HG03520 (cell line): ENCODE data around the gene USP32.
"Not testable (repeated sequence)": the region's sequence is repeated elsewhere in the genome, so short reads cannot be mapped to it uniquely, and the experiment has no call there.

ENCODE experiments used
- ATAC-seq: cut with Tn5 transposase; IDR thresholded peaks from one replicate; pipeline ENCODE4 v1.9.1; 2021; ENCODE audit warnings: mild to moderate bottlenecking, moderate library complexity; ENCODE audit not compliant: unreplicated experiment

The USP32 gene

DNA sequence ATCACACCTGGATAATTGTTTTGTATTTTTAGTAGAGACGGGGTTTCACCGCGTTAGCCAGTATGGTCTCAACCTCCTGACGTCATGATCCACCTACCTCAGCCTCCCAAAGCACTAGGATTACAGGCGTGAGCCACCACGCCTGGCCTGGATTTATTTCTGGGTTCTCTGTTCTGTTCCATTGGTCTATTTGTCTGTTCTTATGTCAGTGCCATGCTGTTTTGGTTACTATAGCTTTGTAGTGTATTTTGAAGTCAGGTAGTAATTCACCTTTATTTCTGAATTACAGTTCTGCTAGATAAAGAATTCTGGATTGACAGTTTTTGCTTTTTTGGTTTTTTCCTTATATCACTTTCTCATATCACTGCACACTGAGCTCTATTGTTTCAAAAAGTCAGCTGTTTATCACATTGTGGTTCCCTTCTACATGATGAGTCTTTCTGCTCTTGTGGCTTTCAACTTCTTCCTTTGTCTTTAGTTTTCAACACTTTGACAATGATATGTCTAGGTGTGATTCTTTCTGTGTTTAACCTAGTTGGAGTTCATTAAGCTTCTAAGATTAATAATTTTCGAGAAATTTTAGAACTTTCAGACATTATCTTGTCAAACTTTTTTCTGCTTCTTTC, 144.0 kb downstream of the USP32 start:
- no peak for ATAC-seq

DNA sequence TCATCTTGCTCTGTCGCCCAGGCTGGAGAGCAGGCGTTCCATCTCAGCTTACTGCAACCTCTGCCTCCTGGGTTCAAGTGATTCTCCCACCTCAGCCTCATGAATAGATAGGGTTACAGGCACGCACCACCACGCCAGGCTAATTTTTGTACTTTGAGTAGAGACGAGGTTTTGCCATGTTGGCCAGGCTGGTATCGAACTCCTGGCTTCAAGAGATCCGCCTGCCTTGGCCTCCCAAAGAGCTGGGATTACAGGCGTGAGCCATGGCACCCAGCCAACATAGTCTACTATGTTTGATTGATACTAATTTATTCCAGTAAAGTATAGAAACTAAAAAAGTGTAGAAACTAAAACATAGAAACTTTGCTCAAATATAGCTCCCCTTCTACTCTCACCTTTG, 147.3 kb downstream of the USP32 start:
- no peak for ATAC-seq

DNA sequence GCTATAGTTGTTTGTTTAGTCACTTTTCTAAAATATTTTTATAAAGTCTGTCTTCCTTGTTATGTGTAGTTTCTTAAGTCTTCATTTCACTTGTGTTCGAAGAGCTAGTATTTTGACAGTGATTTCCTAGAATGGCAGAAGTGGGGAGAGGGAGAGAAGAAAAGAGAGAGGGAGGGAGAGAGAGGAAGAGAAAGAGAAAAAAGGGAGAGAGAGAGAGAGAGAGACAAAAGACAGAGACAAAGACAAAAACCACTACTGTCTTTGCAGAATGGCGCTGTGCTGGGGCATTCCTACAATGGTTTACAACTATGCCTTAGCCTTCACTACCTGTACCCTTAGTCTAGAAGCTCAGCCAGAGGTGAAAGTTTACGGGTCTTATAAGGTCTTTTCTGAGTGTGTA, 151.6 kb downstream of the USP32 start:
- no peak for ATAC-seq

DNA sequence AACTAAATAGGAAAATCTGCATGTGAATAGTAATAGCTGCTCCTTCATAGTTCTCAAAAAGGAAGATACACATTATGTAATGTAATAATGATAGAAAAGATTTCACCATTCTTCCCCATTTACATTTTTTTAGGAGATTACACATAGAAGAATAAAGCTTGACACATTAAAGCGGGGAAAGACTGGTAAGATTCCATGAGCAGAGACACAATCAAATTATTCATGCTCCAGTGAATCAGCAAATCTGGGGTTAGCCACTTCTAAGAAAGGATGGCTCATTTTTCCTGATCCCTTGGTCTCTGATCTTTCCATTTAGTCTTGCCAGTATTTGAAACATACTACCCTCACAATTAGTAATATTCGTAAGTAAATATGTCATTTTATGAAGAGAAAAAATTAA, 160.2 kb downstream of the USP32 start:
- no peak for ATAC-seq

DNA sequence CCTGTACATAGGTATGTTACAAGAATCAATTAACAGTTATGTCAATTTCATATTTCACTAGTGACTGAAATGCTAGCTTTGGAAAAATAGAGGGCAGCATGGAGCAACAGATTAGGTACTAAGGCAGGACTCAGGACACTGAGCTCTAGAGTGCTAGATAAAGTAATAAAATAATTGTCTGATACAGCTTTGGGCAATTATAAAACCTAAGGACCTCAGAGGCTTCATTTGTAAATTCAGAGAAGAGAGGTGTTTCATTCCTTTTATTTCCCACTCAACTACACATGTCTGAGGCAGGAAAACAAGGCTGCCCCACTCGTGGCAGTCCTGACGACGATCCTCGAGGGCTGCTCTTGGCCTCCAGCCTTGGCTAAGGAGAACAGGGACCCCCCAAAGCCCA, 160.7 kb downstream of the USP32 start:
- no peak for ATAC-seq

DNA sequence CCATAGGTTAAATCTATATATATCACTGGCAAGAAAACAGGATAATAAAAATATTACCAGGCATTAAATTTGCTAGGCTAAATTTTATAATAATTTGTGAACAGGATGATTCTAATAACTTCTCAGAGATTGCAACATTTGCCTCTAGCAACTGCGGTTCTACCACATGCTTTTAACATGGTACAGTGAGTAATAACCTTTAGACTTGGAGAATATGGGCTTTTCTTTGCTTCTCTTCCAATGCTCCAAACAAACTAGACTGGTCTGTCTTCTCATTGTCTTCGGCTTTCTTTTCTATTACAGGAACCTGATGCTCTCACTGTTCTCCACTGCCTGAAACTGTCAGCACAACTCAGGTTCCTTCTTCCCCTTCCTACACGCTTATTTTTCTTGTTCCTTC, 161.6 kb downstream of the USP32 start:
- ATAC-seq = no peak

DNA sequence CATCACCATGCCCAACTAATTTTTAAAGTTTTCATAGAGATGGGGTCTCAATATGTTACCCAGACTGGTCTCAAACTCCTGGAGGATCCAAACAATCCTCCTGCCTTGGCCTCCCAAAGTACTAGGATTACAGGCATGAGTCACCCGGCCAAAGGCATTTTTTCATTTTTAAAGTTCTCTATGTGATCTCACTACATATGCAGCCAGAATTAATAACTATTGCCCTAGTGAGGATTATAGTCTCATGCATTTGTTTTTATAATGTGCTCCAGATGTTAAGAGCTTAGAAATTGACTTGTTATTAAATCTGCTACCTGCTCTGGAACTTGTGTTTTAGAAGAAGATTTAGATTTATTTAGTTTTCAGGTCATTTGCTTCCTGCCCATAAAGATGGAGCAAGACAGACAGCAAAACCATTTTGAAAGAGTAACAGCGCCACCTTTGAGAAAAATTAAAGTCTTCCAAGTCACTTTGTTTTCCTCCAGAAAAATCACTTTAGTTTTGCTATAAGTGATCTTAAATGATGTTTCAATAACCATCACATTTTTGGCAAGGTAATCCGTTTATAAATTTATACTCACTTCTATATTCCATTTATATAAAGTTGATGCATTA, 162.6 kb downstream of the USP32 start:
- ATAC-seq = no peak

DNA sequence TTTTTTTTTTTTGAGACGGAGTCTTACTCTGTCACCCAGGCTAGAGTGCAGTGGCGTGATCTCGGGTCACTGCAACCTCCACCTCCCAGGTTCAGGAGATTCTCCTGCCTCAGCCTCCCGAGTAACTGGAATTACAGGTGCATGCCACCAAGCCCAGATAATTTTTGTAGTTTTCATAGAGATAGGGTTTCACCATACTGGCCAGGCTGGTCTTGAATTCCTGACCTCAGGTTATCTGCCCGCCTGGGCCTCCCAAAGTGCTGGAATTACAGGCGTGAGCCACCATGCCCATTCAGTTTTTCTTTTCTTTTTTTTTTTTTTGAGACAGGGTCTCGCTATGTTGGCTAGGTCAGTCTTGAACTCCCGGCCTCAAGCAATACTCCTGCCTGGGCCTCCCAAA, 164.7 kb downstream of the USP32 start:
- not testable (repeated sequence) for ATAC-seq

DNA sequence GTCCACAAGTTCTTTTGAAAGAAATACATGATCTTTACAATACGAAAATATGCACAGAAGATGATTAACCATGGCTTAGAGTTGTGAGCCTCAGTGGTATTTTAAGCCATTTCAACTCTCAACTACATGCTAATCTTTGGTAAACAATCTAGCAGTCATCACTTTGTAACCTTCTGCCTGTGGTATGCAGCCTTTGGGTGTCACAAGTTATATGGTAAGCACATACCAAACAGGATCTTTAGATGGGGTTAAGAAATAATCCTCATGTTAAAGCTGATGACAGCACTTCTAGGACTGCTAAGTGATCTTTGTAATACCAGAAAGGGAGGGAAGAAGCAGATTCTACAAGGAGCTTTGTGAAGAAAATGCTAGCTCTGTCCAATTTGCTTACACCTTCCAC, 167.9 kb downstream of the USP32 start:
- ATAC-seq = no peak

DNA sequence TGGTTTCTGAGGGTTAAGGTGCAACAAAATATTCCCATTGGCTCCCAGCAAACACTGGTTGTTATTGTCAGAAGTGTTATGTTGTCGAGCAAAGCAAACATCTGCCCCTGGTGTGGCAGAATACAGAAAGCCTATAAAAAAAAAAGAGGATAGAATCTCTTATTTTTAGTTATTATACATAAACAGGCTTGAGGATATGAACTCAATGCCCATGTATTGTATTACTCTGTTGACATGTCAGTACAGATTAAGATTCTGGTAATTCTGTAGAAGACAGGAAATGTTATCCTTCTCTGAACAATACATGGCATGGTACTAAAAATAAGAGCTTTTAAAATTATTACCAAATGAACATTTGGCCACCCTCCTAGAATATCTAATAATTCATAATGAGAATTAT, 168.5 kb downstream of the USP32 start:
- no peak for ATAC-seq

DNA sequence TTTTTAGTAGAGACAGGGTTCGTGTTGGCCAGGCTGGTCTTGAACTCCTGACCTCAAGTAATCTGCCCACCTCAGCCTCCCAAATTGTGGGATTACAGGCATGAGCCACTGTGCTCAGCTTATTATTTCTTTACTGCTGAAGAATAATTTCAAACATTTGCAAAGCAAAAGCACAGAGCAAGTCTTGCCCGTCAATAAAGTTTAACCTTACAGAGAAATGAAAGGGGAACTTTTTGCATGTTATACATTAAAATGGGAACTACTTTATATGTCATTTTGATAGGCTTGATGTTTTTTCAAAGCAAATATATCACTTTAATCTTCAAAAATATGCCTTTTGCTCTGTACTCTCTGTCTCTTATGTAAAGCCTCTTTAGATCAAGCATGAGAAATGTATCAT, 173.2 kb downstream of the USP32 start:
- ATAC-seq = not testable (repeated sequence)

DNA sequence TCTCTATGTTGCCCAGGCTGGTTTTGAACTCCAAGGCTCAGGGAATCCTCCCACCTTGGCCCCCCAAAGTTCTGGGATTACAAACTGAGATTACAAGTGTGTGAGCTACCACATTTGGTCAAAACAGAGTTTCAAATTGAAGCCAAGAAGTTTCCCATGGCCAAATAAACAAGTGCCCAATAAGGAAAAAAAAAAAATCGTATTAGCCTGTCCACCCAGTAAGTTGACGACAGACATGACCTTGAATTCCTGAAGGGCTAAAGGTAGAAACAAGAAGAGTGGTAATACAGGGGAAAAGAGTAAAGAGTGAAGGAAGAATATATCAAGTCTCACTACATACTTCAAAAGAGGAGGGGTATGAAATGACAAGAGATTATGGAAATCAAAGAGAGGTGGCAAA, 176.0 kb downstream of the USP32 start:
- not testable (repeated sequence) for ATAC-seq

DNA sequence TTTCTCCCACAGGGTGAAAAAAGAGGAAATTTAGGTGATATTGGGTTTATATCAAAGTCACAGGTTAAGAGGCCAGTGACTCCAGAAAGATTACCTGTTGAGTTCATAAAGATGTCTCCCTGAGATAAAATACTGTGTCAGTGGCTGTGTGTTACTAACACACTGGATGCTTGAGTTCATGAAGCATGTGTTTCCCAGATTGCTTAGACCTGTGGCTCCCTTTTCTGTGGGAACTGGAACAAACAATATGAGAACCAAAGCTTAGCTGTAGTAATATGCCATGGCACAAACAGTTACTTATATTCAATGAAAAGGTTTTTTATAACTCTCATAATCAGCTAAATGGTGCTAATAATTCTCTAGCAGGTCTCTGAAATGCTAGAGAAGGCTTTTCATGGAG, 180.7 kb downstream of the USP32 start:
- not testable (repeated sequence) for ATAC-seq

DNA sequence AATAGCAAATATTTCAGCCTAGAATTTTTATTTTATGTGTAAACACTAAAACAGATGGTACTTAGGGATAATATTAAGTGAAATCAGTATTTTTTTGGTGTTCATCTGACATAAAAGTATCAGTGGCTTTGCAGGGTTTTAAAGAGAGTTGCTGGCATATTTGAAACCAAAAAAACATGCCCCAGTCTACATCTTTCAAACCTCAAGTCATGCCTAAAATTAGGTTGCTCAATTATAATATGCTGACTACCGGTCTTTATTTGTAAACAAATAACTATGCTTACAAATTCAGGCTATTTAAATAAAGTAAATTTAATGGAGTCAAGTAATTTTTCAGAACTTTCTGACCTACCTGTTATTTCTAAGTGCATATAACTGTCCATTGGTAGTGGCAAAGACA, 183.6 kb downstream of the USP32 start:
- ATAC-seq = not testable (repeated sequence)

DNA sequence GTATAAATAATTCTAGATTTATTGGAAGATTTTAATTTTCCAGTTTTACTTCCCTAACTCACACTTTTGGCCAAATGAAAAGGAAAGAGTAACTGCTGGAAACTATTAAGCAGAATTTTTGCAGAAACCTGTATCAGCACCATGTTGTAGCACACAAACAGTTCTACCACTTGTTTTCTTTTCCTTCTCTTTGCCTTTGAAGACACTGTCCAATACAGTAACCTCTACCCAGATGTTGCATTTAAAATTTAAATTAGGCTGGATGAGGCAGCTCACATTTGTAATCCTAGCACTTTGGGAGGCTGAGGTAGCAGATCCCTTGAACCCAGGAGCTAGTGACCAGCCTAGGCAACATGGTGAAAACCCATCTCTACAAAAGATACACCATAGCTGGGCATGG, 186.2 kb downstream of the USP32 start:
- not testable (repeated sequence) for ATAC-seq

DNA sequence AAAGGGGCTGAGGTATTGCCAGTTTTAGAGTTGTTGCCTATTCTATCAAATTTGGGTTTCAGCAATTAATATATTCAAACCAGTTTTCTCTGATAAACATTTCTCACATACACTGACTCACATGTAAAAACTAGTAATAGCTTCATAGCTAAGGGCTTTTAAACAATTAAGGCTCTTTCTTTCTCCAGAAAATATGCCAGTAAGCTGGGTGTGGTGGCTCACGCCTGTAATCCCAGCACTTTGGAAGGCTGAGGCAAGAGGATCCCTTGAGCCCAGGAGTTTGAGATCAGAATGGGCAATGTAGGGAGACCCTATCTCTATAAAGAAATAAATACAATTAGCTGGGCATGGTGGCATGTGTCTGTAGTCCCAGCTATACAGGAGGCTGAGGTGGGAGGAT, 193.3 kb downstream of the USP32 start:
- not testable (repeated sequence) for ATAC-seq

DNA sequence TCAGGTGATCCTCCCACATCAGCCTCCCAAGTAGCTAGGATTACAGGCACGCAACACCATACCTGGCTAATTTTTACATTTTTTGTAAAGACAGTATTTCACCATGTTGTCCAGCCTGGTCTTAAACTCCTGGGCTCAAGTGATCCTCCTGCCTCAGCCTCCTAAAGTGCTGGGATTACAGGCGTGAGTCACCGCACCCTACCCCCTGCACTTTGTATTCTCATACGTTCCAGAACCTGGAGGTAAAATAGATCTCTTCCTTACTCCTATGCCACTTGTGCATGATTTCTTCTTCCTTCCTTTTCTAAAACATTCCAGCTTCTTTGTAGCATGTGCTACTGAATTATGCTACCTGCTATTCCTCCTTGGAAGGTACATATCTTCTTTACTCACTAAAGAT, 197.8 kb downstream of the USP32 start:
- not testable (repeated sequence) for ATAC-seq

DNA sequence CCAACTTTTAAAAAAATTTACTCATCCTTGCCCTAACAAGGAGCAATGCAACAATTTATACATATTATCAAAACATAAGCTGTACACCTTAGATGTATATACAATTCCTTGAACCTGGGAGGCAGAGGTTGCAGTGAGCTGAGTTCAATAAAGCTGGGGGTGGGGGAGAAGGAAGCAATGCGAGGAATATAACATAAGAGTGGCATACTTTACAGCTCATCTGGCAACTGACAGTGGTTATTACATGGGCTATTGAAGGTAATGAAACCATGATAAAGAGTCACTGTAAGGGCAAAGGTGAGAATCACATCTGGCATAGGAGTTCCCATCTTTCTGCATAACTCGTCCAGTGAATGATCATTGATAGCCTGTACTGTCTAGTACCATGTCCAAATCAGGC, 198.5 kb downstream of the USP32 start:
- no peak for ATAC-seq

DNA sequence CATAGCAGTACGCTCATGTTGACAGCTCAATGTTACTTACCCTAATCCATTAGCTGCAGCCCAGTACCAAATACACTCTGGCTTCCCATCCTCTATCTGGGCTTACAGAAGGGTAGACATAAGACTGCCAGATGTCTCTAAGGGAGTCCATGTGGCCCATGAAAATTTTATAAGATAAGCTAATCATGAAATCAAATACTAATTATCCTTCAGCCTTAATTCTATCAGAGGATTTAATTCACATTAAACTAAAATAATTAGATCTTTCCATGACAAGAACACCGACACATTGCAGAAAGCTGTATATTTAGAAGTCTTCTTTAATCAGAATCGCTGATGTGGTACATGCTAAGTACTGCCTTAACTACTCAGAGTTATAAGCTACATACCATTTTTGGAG, 198.9 kb downstream of the USP32 start:
- not testable (repeated sequence) for ATAC-seq

DNA sequence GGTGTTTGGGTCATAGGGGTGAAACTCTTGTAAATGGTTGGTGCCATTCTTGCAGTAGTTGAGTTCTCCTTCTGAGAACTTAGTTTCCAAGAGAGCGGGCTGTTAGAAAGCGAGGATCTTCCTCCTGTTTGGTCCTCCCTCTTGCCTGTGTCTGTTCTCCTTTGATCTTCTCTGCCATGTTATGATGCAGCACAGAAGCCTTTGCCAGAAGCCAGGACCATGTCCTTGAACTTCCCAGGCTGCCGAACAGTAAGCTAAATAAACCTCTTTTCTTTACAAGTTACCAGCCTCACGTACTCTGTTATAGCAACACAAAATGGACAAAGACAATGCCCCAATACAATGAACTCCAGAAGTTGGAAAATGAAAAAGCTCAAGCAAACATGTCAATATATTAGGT, 201.9 kb downstream of the USP32 start:
- ATAC-seq = not testable (repeated sequence)

DNA sequence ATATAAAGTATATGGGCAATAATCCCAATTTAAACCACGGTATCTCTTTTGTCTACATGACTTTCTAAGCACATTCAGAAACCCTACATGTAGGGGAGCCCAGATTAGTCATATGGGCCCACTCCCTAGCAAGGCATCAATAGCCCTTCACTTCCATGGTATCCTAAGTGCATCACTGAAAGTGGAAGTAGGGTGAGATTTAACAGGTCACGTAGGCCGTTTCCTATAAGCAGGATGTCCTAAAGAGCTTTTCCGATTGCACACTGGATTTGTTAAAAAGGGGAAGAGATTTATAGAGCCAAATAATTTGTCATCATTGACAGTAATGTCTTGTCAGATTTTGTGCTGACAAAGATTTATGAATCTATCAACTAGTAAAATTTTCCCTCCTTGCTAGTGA, 203.2 kb downstream of the USP32 start:
- no peak for ATAC-seq

DNA sequence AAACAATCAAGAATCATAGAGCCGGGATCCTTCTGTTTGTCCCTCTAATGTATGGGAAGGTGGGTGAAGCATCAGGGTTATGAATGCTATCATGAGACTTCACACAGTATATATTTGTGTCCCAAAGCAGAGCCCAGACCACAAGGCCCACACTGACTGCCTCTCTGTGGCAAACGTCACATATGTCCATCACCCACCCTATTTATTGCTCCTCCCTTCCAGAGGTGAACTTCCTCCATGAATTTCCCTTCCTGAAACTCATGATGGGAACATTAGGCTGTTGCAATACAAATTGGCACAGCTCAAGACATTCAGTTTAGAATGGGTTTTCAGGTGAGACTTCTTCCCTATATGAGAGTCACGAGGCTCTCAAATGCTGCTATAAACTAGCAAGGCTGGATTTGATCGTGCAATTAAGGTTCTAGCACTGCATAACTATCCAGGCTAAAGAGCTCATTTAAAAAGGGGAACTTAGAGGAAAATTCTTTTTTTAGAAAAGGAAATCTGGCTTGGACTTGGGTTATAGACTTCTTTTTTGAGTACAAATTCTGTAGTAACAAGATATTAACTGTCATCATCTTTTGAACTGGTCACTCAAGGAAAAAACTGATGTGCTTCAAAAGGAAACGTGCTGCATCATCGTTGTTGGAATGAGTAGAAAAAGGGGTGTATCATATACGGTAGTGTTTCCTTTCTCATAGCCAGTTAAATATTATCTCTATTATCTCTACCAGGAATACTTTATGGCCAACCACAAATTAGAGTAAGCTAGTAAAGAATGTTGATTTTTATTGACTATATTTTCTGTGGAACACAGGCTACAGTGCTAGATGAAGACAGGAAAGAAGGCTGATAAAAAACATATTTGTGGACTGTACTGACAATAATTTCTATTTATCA, 204.8 kb downstream of the USP32 start:
- not testable (repeated sequence) for ATAC-seq
